Uterus (tissue), 2 donors: ENCODE measurements around the gene SLC10A6.

Experiments
- CTCF ChIP-seq, 4 experiments: fragments of 200-600 bp in 2 of 4; fragments of 450-650 bp in 2 of 4; sonication (generic) in 2 of 4; IDR thresholded peaks; one replicate each; pipeline ENCODE4 v1.5.1; 2016 to 2019; ENCODE audit warnings: antibody characterized with exemption in 4 of 4, mild to moderate bottlenecking in 2 of 4, moderate library complexity in 1 of 4
- POLR2A ChIP-seq, 2 donors: fragments of 450-650 bp; IDR thresholded peaks; one replicate each; pipeline ENCODE4 v1.6.1; 2016; ENCODE audit warnings: antibody characterized with exemption in 2 of 2, mild to moderate bottlenecking in 1 of 2, moderate library complexity in 1 of 2

- TF ChIP-seq POLR2A (IDR thresholded peaks at IDR 0.05): no peak
- TF ChIP-seq CTCF (IDR thresholded peaks at IDR 0.05): no peak
Measured at GRCh38 chr4:86816501-86817273, 32.5 kb downstream of the SLC10A6 start.
